Thyroid gland (tissue), 4 donors: ENCODE measurements around the gene VIT.

Source experiments
- POLR2A ChIP-seq, 2 donors: fragments of 450-650 bp; IDR thresholded peaks; one replicate each; pipeline ENCODE4 v1.6.1; 2017; ENCODE audit warnings: antibody characterized with exemption in 2 of 2, mild to moderate bottlenecking in 2 of 2, moderate library complexity in 1 of 2
- TF ChIP-seq, protein P1 (sequence below), 6 experiments: fragments of 200-600 bp in 3 of 6; fragments of 450-650 bp in 3 of 6; sonication (generic) in 3 of 6; IDR thresholded peaks; one replicate each; pipeline ENCODE4 v1.5.1; 2016 to 2019; ENCODE audit warnings: antibody characterized with exemption in 6 of 6, mild to moderate bottlenecking in 2 of 6, inconsistent platforms in 1 of 6, moderate library complexity in 1 of 6

DNA sequence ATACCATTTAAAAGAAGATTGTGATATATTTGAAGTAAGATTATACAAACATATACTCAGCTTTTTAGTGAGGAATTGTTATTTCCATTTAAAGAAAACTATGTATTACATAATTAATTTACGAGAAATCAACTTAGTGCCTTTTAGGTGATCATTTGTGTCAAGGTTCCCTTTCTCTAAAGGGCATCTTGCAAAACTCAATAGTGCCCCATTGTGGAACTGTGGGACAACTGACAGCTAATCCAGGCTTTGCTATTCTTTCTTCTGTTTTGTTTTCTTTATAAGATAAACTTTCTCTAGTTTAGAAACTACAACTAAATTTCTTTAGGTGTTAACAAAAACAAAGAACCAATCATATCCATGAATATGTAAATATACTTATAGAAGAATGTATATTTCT is 24.3 kb upstream of the VIT start:
- TF ChIP-seq, protein P1, sequence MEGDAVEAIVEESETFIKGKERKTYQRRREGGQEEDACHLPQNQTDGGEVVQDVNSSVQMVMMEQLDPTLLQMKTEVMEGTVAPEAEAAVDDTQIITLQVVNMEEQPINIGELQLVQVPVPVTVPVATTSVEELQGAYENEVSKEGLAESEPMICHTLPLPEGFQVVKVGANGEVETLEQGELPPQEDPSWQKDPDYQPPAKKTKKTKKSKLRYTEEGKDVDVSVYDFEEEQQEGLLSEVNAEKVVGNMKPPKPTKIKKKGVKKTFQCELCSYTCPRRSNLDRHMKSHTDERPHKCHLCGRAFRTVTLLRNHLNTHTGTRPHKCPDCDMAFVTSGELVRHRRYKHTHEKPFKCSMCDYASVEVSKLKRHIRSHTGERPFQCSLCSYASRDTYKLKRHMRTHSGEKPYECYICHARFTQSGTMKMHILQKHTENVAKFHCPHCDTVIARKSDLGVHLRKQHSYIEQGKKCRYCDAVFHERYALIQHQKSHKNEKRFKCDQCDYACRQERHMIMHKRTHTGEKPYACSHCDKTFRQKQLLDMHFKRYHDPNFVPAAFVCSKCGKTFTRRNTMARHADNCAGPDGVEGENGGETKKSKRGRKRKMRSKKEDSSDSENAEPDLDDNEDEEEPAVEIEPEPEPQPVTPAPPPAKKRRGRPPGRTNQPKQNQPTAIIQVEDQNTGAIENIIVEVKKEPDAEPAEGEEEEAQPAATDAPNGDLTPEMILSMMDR (IDR thresholded peaks at IDR 0.05) = peak; percentile 14 to 49 (median 46)
- no peak for TF ChIP-seq POLR2A (IDR thresholded peaks at IDR 0.05)
